Gastrocnemius medialis (tissue), 4 donors: ENCODE data around the gene CACNA1B. TPM values are rescaled to one million over a fixed set of nuclear protein-coding genes. Genes with fewer than 3 reads are reported as not detected.

Experiments
- ATAC-seq, 2 donors: fragments of 150-250 bp; one replicate each; pipeline ENCODE4 v1.9.1; 2016
- DNase-seq, 2 donors: peaks; one replicate each; pipeline ENCODE4 v3.0.0-alpha.2; 2019
- H3K27ac ChIP-seq, 4 donors: fragments of 200-600 bp; sonication (generic); 1 replicate in 1 of 4; 2 replicates in 3 of 4; pipeline ENCODE4 v1.5.1; 2016 to 2018; ENCODE audit warnings: mild to moderate bottlenecking in 2 of 4, moderate library complexity in 1 of 4
- H3K27me3 ChIP-seq, 3 donors: fragments of 200-600 bp; sonication (generic) in 2 of 3; 1 replicate in 1 of 3; 2 replicates in 2 of 3; pipeline versions ENCODE4 v1.5.1 to v1.6.0; 2016 to 2019; ENCODE audit warnings: mild to moderate bottlenecking in 1 of 3, moderate library complexity in 1 of 3
- H3K36me3 ChIP-seq, 2 donors: fragments of 200-600 bp; sonication (generic) in 1 of 2; one replicate each; pipeline ENCODE4 v1.5.1; 2017 to 2018
- H3K4me1 ChIP-seq, 2 donors: fragments of 200-600 bp; sonication (generic) in 1 of 2; one replicate each; pipeline ENCODE4 v1.5.1; 2016 to 2017; ENCODE audit warnings: mild to moderate bottlenecking in 2 of 2
- H3K4me3 ChIP-seq, 4 donors: fragments of 200-600 bp; sonication (generic) in 3 of 4; 1 replicate in 1 of 4; 2 replicates in 3 of 4; pipeline ENCODE4 v1.5.1; 2016 to 2019; ENCODE audit warnings: mild to moderate bottlenecking in 2 of 4
- H3K9me3 ChIP-seq, 3 donors: fragments of 200-600 bp; sonication (generic) in 2 of 3; 1 replicate in 1 of 3; 2 replicates in 2 of 3; pipeline ENCODE4 v1.5.1; 2016 to 2019
- CTCF ChIP-seq, 5 experiments: fragments of 450-650 bp in 3 of 5; fragments of 200-600 bp in 2 of 5; sonication (generic) in 2 of 5; IDR thresholded peaks in 4 of 5; conservative IDR thresholded peaks in 1 of 5; 1 replicate in 4 of 5; 2 replicates in 1 of 5; pipeline ENCODE4 v1.5.1; 2016 to 2019; ENCODE audit warnings: antibody characterized with exemption in 5 of 5, mild to moderate bottlenecking in 3 of 5, moderate library complexity in 3 of 5
- POLR2A ChIP-seq, 2 donors: fragments of 450-650 bp; IDR thresholded peaks; one replicate each; pipeline ENCODE4 v1.6.1; 2017; ENCODE audit warnings: antibody characterized with exemption in 2 of 2, mild to moderate bottlenecking in 2 of 2, moderate library complexity in 2 of 2
- in situ Hi-C, 4 donors: fragments of 200-750 bp; cut with MboI; loops; one replicate each; pipeline versions ENCODE4 v1.15.0 to v1.8.0; 2017; ENCODE audit warnings: low sequenced_read_pairs in 4 of 4
- intact Hi-C: fragments of 100-400 bp; cut with DNase I; formaldehyde crosslinking; loops from one replicate; pipeline ENCODE4 v1.15.1; 2023; ENCODE audit warnings: low total_unique reads
- total RNA-seq, 4 donors: library from RNA; depleted of rRNA; stranded (reverse); fragments of >200 nt; gene quantifications; one replicate each; pipeline versions ENCODE4 v1.1.0 to v1.2.3, GENCODE V29; 2016

Gene CACNA1B
- total RNA-seq, 4 donors from 2014 or later = 0.07 TPM; not detected in 3

- Histone ChIP-seq H3K36me3 (no peaks in the 10 kb centered on the region), H3K4me1 (no peaks in the 10 kb centered on the region), H3K9me3 (no peaks in the 10 kb centered on the region), H3K27me3 (no peaks in the 10 kb centered on the region), H3K4me3 (no peak overlapping the region), H3K27ac (no peak overlapping the region)
- ATAC-seq (no peak), DNase-seq (peak in 1 of 2 donors; percentile 1)
- TF ChIP-seq POLR2A (IDR thresholded peaks at IDR 0.05) (no peak), CTCF (IDR thresholded peaks at IDR 0.05 in 4 of 5, conservative IDR thresholded peaks at IDR 0.05 in 1 of 5) (no peak)
- intact Hi-C loops = no loop called here
- in situ Hi-C loops = no loop called here
Observed at GRCh38 chr9:138057726-138058125, 180.1 kb downstream of the CACNA1B start.

GRCh38 chr9:138058181-138058580 is 180.6 kb downstream of the CACNA1B start:
- intact Hi-C loops = no loop called here
- TF ChIP-seq CTCF (IDR thresholded peaks at IDR 0.05 in 4 of 5, conservative IDR thresholded peaks at IDR 0.05 in 1 of 5) (no peak), POLR2A (IDR thresholded peaks at IDR 0.05) (no peak)
- DNase-seq = peak in 1 of 2 donors; percentile 3
- Histone ChIP-seq H3K36me3 (no peaks in the 10 kb centered on the region), H3K4me3 (no peak overlapping the region), H3K9me3 (no peaks in the 10 kb centered on the region), H3K27me3 (no peaks in the 10 kb centered on the region), H3K27ac (no peak overlapping the region), H3K4me1 (no peaks in the 10 kb centered on the region)
- no peak for ATAC-seq
- in situ Hi-C loops = no loop called here

GRCh38 chr9:138059196-138059595 is 181.6 kb downstream of the CACNA1B start:
- DNase-seq (no peak), ATAC-seq (no peak)
- H3K9me3 ChIP-seq = no peaks in the 10 kb centered on the region
- no peak for TF ChIP-seq POLR2A (IDR thresholded peaks at IDR 0.05)
- TF ChIP-seq CTCF (IDR thresholded peaks at IDR 0.05 in 4 of 5, conservative IDR thresholded peaks at IDR 0.05 in 1 of 5) = no peak
- no peaks in the 10 kb centered on the region for H3K27me3 ChIP-seq
- H3K4me1 ChIP-seq = no peaks in the 10 kb centered on the region
- intact Hi-C loops (no loop called here), in situ Hi-C loops (no loop called here)
- H3K27ac ChIP-seq = no peak overlapping the region
- no peak overlapping the region for H3K4me3 ChIP-seq
- no peaks in the 10 kb centered on the region for H3K36me3 ChIP-seq

DNA sequence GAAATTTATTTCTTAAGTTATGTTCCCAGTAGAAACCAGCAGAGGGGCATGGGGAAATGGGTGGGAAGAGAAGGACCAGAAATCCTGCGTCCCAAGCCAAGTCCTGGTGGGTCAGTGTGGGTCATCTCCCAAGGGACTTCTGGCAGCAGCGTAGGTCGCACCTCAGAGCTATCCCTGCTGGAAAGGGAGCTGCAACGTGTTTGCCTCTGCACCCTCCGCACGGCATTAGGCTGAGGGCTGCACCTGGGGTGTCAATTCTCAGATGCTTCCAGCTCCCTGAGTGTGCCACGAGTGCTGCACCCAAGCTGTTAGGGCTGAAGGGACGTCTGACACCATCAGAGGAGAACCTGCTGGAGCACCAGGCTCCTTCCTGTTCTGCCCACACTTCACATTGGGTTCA is 182.8 kb downstream of the CACNA1B start:
- Histone ChIP-seq H3K9me3 (no peaks in the 10 kb centered on the region), H3K36me3 (no peaks in the 10 kb centered on the region), H3K4me1 (no peaks in the 10 kb centered on the region), H3K4me3 (no peak overlapping the region), H3K27me3 (no peaks in the 10 kb centered on the region), H3K27ac (no peak overlapping the region)
- DNase-seq = peak in 1 of 2 donors; percentile 5
- in situ Hi-C loops = no loop called here
- intact Hi-C loops = no loop called here
- no peak for ATAC-seq
- TF ChIP-seq CTCF (IDR thresholded peaks at IDR 0.05 in 4 of 5, conservative IDR thresholded peaks at IDR 0.05 in 1 of 5) (no peak), POLR2A (IDR thresholded peaks at IDR 0.05) (no peak)

- H3K27ac ChIP-seq = no peak overlapping the region
- TF ChIP-seq POLR2A (IDR thresholded peaks at IDR 0.05) (no peak), CTCF (IDR thresholded peaks at IDR 0.05 in 4 of 5, conservative IDR thresholded peaks at IDR 0.05 in 1 of 5) (no peak)
- H3K4me1 ChIP-seq = no peaks in the 10 kb centered on the region
- no peaks in the 10 kb centered on the region for H3K36me3 ChIP-seq
- in situ Hi-C loops = no loop called here
- peaks cover 0 to 4% (median 0%) of the 10 kb centered on the region in 3 donors for H3K27me3 ChIP-seq
- no peak for ATAC-seq
- no peak overlapping the region for H3K4me3 ChIP-seq
- no peaks in the 10 kb centered on the region for H3K9me3 ChIP-seq
- intact Hi-C loops = no loop called here
- peak in 1 of 2 donors; percentile 3 for DNase-seq
Observed at GRCh38 chr9:138060881-138061280, 183.3 kb downstream of the CACNA1B start.
